EL (cell line): ENCODE data around the gene CREBBP.

ENCODE experiments used
- DNase-seq: peaks from one replicate; pipeline ENCODE4 v3.0.0-alpha.2; 2016

Gene CREBBP

GRCh38 chr16:3761375-3762106 lies 119.0 kb downstream of the CREBBP start:
- DNase-seq: no peak

GRCh38 chr16:3760518-3760917 lies 120.0 kb downstream of the CREBBP start:
- no peak for DNase-seq

GRCh38 chr16:3759736-3760135 lies 120.8 kb downstream of the CREBBP start:
- DNase-seq: no peak

GRCh38 chr16:3756113-3756512 lies 124.4 kb downstream of the CREBBP start:
- no peak for DNase-seq

GRCh38 chr16:3755249-3755648 lies 125.3 kb downstream of the CREBBP start:
- no peak for DNase-seq

GRCh38 chr16:3754772-3755171 lies 125.7 kb downstream of the CREBBP start:
- DNase-seq: no peak

GRCh38 chr16:3754081-3754703 lies 126.3 kb downstream of the CREBBP start:
- DNase-seq: peak; percentile 49

- no peak for DNase-seq
Observed at GRCh38 chr16:3752984-3753383, 127.5 kb downstream of the CREBBP start.

GRCh38 chr16:3751878-3752277 lies 128.6 kb downstream of the CREBBP start:
- DNase-seq: no peak

GRCh38 chr16:3748307-3748706 lies 132.2 kb downstream of the CREBBP start:
- no peak for DNase-seq

GRCh38 chr16:3745751-3746355 lies 134.7 kb downstream of the CREBBP start:
- no peak for DNase-seq

- no peak for DNase-seq
Observed at GRCh38 chr16:3744018-3744417, 136.5 kb downstream of the CREBBP start.

- no peak for DNase-seq
Observed at GRCh38 chr16:3740934-3741333, 139.6 kb downstream of the CREBBP start.

GRCh38 chr16:3740186-3740585 lies 140.3 kb downstream of the CREBBP start:
- no peak for DNase-seq

GRCh38 chr16:3739636-3740035 lies 140.9 kb downstream of the CREBBP start:
- no peak for DNase-seq

GRCh38 chr16:3738541-3738940 lies 142.0 kb downstream of the CREBBP start:
- DNase-seq: no peak

- DNase-seq: no peak
Observed at GRCh38 chr16:3738128-3738527, 142.4 kb downstream of the CREBBP start.

GRCh38 chr16:3737181-3737580 lies 143.3 kb downstream of the CREBBP start:
- DNase-seq: no peak

GRCh38 chr16:3736116-3736515 lies 144.4 kb downstream of the CREBBP start:
- DNase-seq: no peak

GRCh38 chr16:3735541-3735940 lies 145.0 kb downstream of the CREBBP start:
- no peak for DNase-seq

GRCh38 chr16:3734758-3735221 lies 145.7 kb downstream of the CREBBP start:
- no peak for DNase-seq

GRCh38 chr16:3734084-3734757 lies 146.3 kb downstream of the CREBBP start:
- DNase-seq: no peak

GRCh38 chr16:3732171-3732570 lies 148.3 kb downstream of the CREBBP start:
- DNase-seq: no peak
